Activated naive CD4-positive, alpha-beta T cell treated with anti-CD3 and anti-CD28 coated beads for 36 hours (primary cell): ENCODE data around the gene LONRF2. TPM values are rescaled to one million over a fixed set of nuclear protein-coding genes. Genes with fewer than 3 reads are reported as not detected.

Source experiments
- CTCF ChIA-PET: fragments of 350-600 bp; sonication (Branson Sonifier 250); formaldehyde crosslinking; loops from one replicate; lab custom pipeline; 2021; ENCODE audit warnings: antibody characterized with exemption; lab: Charles Lee
- DNase-seq: peaks from one replicate; pipeline ENCODE4 v3.0.0-alpha.2; 2020
- H3K27ac Mint-ChIP-seq: one replicate; pipeline ENCODE4 v1.8.0; 2021; ENCODE audit warnings: mild to moderate bottlenecking, mixed read lengths
- H3K27me3 Mint-ChIP-seq: one replicate; pipeline ENCODE4 v1.8.0; 2021; ENCODE audit warnings: low read depth, mixed read lengths
- H3K36me3 Mint-ChIP-seq: one replicate; pipeline ENCODE4 v1.8.0; 2021; ENCODE audit warnings: low read depth, mixed read lengths
- H3K4me1 Mint-ChIP-seq: one replicate; pipeline ENCODE4 v1.8.0; 2021; ENCODE audit warnings: low read depth, mixed read lengths
- H3K4me3 Mint-ChIP-seq: one replicate; pipeline ENCODE4 v1.8.0; 2021; ENCODE audit warnings: mild to moderate bottlenecking, moderate library complexity, mixed read lengths
- H3K9me3 Mint-ChIP-seq: one replicate; pipeline ENCODE4 v1.8.0; 2021; ENCODE audit warnings: mixed read lengths
- intact Hi-C: fragments of 100-400 bp; cut with micrococcal nuclease; formaldehyde crosslinking; loops from one replicate; pipeline ENCODE4 v1.15.1; 2023
- total RNA-seq, 2 experiments: library from RNA; stranded (reverse); gene quantifications; one replicate each; pipeline ENCODE4 v1.2.3, GENCODE V29; 2021

The LONRF2 gene
- total RNA-seq, 2 experiments from 2014 or later: not detected

DNA sequence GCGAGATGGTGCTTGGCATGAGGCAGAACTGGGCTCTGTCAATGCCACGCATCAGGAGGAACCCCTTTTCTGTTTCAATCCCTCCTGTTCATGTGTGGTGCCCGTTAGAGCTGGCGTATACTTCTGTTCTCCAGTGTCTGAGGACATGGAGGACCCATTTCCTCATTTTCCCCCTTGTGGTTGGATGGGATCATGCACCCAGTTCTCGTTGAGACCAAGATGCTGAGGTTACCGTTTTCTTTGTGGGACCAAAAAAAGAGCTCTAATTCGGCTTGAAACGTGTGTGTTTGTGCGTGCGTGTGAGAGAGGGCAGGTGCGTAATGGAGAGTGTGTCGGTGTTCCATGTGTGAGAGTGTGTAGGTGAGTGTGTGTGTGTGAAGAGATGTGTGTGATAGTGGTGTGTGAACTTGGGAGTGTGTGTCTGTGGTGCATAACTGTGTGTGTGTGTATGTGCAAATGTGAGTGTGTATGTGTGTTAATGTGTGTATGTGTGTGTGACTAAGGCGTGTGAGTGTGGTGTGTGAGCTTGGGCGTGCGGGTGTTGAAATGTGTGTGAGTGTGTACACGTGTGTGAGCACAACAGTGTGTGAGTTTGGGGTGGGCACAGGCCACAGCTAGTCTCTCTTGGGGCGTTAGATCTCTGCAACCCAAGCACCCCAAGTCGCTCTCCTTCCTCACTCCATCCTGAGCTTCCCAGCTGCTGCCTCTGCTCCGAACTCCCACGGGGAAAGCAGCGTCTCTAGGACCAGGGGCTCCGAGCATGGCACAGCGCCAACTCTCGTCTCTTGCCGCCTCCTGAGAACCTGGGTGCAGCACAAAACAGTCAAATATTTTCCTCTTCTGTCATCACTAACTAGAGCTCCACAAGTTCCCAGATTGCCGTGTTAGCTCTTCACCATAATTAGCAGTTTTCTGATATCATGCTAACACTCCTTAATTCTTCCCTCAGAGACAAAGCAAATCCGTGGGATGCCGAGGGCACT is 75.8 kb downstream of the LONRF2 start:
- Mint-ChIP-seq H3K27ac (no peak overlapping the region), H3K36me3 (no peaks in the 10 kb centered on the region), H3K4me1 (peaks cover 2% of the 10 kb centered on the region), H3K4me3 (no peak overlapping the region), H3K9me3 (no peaks in the 10 kb centered on the region), H3K27me3 (peaks cover 18% of the 10 kb centered on the region)
- DNase-seq: peak; percentile 42
- intact Hi-C loops: no loop called here
- CTCF ChIA-PET: interaction anchor here (0.9 to 3.3 kb wide), 7 partner anchors 14 to 687 kb away, joined by 3 to 31 read pairs (median 3); no protein-coding TSS in a partner anchor

DNA sequence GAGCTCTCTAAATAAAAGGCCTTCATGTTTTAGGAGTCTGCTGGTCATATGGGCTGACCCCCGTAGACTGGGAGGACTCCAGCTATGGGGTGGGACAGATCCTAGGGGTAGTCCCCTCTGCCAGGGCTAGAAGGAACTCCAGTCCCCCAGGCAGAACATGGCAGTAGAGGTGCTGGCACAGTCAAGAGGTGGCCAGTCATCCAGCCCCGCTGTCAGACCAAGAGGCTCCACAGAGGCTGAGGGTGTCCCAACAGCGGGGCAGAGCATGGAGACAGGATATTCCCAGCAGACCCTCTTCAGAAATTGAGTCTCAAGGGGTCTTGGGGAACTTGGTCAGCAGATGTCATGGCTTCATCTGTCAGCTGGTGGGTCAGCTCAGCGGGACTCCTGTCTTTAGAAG is 76.6 kb downstream of the LONRF2 start:
- no peak for DNase-seq
- peaks cover 2% of the 10 kb centered on the region for H3K4me1 Mint-ChIP-seq
- no peak overlapping the region for H3K27ac Mint-ChIP-seq
- H3K27me3 Mint-ChIP-seq: peaks cover 18% of the 10 kb centered on the region
- intact Hi-C loops: no loop called here
- no peaks in the 10 kb centered on the region for H3K9me3 Mint-ChIP-seq
- no peaks in the 10 kb centered on the region for H3K36me3 Mint-ChIP-seq
- H3K4me3 Mint-ChIP-seq: no peak overlapping the region
- CTCF ChIA-PET: interaction anchor here (0.8 to 3.3 kb wide), 7 partner anchors 17 to 686 kb away, joined by 3 to 31 read pairs (median 6); no protein-coding TSS in a partner anchor

DNA sequence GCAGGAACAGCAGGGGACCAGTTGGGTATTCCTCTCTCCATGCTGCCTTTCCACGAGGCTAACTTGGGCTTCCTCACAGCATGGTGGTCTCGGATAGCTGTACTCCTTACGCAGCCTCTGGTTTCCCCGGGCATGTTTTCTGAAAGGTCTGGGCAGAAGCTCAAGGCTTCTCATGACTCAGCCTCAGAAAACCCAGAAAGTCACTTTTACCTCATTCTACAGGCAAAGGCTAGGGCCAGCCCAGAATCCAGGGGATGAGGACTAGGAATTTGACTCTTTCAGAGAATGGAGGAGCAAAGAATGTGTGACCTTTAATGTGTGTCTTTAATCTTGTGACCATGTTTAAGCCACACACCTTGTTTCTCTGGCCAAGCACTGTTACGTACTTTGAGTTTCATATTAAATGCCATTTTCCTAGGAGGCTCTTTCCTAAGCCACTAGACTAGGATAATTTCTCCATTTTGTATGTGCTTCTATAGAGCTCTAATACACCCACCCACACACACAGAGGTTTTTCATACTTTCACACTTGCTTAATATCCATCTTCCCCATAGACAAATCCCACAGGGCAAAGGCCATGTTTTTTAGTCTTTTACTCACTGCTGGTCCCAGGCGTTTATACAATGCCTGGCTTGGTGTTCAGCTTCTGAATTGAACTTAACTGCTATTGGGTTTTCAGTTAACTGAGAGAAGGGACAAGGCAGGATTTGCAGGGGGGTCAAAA is 77.3 kb downstream of the LONRF2 start:
- CTCF ChIA-PET: interaction anchor here (0.6 to 3.3 kb wide), 8 partner anchors 17 to 685 kb away, joined by 3 to 31 read pairs (median 6); no protein-coding TSS in a partner anchor
- peaks cover 2% of the 10 kb centered on the region for H3K4me1 Mint-ChIP-seq
- no peaks in the 10 kb centered on the region for H3K9me3 Mint-ChIP-seq
- H3K27ac Mint-ChIP-seq: no peak overlapping the region
- H3K4me3 Mint-ChIP-seq: no peak overlapping the region
- H3K36me3 Mint-ChIP-seq: no peaks in the 10 kb centered on the region
- H3K27me3 Mint-ChIP-seq: peaks cover 18% of the 10 kb centered on the region
- intact Hi-C loops: no loop called here
- DNase-seq: no peak

DNA sequence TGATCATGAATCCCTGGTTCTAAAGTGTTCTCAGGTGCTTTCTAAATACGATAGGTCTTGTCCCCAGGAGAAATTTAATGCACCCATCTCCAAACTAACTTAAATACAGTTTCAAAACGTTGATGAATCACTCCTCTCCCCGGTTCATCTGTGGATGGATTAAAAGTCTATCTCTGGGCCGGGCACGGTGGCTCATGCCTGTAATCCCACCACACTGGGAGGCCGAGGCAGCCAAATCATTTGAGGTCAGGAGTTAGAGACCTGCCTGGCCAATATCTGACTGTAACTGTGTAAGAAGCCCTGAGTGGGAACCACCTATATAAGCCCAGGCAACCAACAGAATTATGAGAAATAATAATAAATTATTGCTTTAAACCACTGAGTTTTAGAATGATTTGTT is 78.7 kb downstream of the LONRF2 start:
- no peak for DNase-seq
- peaks cover 2% of the 10 kb centered on the region for H3K4me1 Mint-ChIP-seq
- H3K27me3 Mint-ChIP-seq: peaks cover 11% of the 10 kb centered on the region
- H3K27ac Mint-ChIP-seq: no peak overlapping the region
- no peak overlapping the region for H3K4me3 Mint-ChIP-seq
- H3K36me3 Mint-ChIP-seq: no peaks in the 10 kb centered on the region
- intact Hi-C loops: loop anchor here (1.0 kb wide), 2 partner anchors 424 to 684 kb away; no protein-coding TSS in a partner anchor
- CTCF ChIA-PET: interaction anchor here (0.7 kb wide), 1 partner anchor 11 kb away, joined by 3 read pairs; no protein-coding TSS in a partner anchor
- no peaks in the 10 kb centered on the region for H3K9me3 Mint-ChIP-seq

DNA sequence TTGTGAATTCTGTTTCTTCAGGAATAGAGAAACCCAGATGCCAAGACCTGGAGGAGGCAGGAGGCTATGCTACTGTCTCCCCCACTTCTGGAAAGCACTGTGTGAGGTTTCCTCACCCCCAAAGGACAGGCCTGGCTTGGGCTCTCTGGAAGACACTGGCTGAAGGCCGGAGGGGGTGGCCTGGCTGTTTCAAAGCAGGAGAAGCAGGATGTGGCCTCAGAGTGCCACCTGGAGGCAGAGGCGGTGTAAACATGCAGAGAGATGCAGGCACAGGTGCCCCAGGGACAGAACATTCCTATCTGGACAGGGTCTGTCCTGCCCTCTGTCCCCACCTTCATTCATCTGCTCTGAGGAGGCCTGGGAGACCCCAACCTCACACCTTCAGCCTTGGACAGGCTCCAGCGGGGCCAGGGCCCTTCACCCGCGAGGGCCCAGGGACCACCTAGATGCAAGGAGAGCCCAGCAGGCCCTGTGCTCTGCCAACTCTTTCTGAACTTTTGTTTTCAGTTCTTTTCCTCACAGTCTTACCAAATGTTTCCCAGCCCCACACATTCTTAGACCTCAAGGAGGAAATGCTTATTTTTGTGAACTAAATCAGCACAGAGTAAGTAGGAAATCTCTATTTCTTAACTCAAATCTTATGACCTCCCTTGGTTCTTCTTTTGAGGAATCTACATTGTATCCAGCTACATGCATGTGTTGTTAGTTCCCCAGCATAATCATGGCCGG is 79.2 kb downstream of the LONRF2 start:
- Mint-ChIP-seq H3K9me3 (no peaks in the 10 kb centered on the region), H3K4me3 (no peak overlapping the region), H3K36me3 (no peaks in the 10 kb centered on the region), H3K27ac (no peak overlapping the region), H3K27me3 (peaks cover 9% of the 10 kb centered on the region), H3K4me1 (peaks cover 2% of the 10 kb centered on the region)
- peak; percentile 75 for DNase-seq
- CTCF ChIA-PET: interaction anchor here (0.9 to 2.2 kb wide), 2 partner anchors 20 to 683 kb away, joined by 3 to 13 read pairs; no protein-coding TSS in a partner anchor
- intact Hi-C loops: loop anchor here (1.0 kb wide), 2 partner anchors 424 to 684 kb away; no protein-coding TSS in a partner anchor

DNA sequence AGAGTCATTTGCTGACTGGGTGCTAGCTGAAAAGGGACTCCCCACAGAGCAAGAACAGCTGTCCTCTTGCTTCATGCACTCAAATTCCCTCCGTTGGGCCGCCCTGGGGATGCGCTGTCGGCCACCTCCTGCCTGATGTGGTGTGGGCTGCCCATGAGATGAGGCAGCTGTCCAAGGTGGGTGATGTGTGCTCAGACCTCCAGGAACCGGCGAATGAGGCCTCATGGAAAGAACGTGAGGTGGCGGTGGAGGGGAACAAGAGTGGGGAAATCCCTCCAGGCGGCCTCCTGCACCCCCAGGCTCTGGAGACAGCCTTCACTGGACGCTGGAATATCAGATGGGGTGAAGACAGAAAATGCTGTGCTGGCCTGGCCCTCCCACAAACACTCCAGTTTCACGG is 79.8 kb downstream of the LONRF2 start:
- Mint-ChIP-seq H3K9me3 (no peaks in the 10 kb centered on the region), H3K27me3 (peaks cover 8% of the 10 kb centered on the region), H3K4me3 (no peak overlapping the region), H3K4me1 (peaks cover 2% of the 10 kb centered on the region), H3K36me3 (no peaks in the 10 kb centered on the region), H3K27ac (no peak overlapping the region)
- CTCF ChIA-PET: interaction anchor here (0.6 to 3.6 kb wide), 4 partner anchors 10 to 683 kb away, joined by 3 to 16 read pairs (median 8); no protein-coding TSS in a partner anchor
- DNase-seq: no peak
- intact Hi-C loops: no loop called here

DNA sequence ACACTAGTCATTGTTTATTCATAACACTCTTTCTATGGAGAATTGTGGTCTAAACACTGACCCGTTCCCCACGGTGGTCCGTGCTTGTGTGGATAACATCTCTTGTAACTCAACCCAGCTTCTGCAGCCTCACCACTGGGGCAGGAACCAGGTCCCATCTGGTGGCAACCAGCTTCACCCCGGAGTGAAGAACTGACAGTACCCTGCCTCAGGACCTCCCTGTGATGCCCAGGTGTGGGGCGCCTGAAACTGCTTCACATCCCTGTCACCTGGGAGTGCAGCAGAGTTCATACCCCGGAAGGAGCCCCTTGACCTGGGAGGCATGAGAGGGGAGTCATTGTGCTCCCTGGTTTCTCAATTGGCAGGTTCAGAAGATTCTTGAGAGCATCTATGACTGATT is 81.1 kb downstream of the LONRF2 start:
- Mint-ChIP-seq H3K4me3 (no peak overlapping the region), H3K27me3 (peaks cover 1% of the 10 kb centered on the region), H3K4me1 (peaks cover 1% of the 10 kb centered on the region), H3K36me3 (no peaks in the 10 kb centered on the region), H3K9me3 (no peaks in the 10 kb centered on the region), H3K27ac (no peak overlapping the region)
- CTCF ChIA-PET: interaction anchor here (0.6 to 3.6 kb wide), 6 partner anchors 20 to 683 kb away, joined by 3 to 16 read pairs (median 3); no protein-coding TSS in a partner anchor
- DNase-seq: no peak
- intact Hi-C loops: no loop called here

DNA sequence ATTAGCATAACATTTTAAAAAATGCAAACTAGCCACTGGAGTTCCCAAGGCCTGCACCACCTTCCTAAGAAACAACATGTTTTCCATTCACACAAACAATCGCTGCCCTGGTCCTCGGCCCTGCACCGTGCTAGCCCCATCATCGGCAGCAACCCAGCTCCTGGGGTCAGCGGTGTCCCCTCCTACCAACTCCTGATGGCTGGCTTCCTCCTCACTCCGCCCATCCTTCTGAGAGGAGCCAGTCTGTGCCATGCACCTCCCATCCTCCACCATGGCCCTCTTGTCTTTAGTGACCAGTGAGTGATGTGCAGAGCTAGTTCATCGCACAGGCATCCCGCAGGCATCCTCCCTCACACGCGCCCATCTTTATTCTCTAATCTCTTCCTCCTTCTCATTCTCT is 81.9 kb downstream of the LONRF2 start:
- peaks cover 6% of the 10 kb centered on the region for H3K4me1 Mint-ChIP-seq
- CTCF ChIA-PET: interaction anchor here (0.6 to 3.6 kb wide), 6 partner anchors 21 to 683 kb away, joined by 3 to 16 read pairs (median 4); no protein-coding TSS in a partner anchor
- no peak overlapping the region for H3K4me3 Mint-ChIP-seq
- DNase-seq: no peak
- H3K36me3 Mint-ChIP-seq: no peaks in the 10 kb centered on the region
- no peak overlapping the region for H3K27ac Mint-ChIP-seq
- no peaks in the 10 kb centered on the region for H3K27me3 Mint-ChIP-seq
- H3K9me3 Mint-ChIP-seq: no peaks in the 10 kb centered on the region
- intact Hi-C loops: no loop called here

DNA sequence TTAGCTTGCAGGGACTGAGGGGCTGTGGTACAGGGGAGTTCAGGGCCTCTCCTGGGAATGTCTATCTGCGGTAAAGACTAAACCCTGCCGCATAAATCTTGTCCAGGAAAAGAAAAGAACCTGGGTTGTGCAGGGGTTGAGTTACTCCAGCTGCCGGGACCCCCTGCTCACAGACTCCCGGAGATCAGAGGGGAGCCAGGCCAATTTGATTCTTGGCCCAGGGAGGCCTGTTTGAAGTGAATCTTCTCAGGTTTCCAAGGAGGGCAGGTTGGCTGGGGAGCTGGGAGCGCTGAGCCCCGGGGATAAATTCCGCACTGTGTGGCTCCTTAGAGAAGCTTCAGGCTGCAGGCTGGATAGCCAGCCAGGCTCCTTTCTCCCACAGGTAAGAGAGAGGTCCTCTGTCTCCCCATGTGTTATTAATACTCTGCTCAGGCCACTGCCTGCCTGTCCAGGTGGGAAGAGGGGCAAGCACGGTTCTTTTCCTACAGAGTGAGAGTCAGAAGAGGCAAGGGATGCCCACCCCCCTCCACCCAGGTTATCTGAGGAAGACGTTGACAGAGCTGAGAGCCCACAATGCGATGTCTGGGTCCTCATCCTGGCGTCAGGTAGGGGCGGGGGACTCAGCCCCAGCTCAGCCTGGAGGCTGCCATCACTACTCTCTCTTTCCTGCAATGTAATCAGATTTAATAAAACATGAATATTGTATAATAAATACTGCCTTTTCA is 82.7 kb downstream of the LONRF2 start:
- no peaks in the 10 kb centered on the region for H3K36me3 Mint-ChIP-seq
- DNase-seq: no peak
- H3K9me3 Mint-ChIP-seq: no peaks in the 10 kb centered on the region
- H3K27ac Mint-ChIP-seq: no peak overlapping the region
- H3K4me1 Mint-ChIP-seq: peaks cover 13% of the 10 kb centered on the region
- no peak overlapping the region for H3K4me3 Mint-ChIP-seq
- H3K27me3 Mint-ChIP-seq: no peaks in the 10 kb centered on the region
- CTCF ChIA-PET: interaction anchor here (1.3 to 3.6 kb wide), 2 partner anchors 420 to 680 kb away, joined by 4 to 16 read pairs; no protein-coding TSS in a partner anchor
- intact Hi-C loops: loop anchor here (5.0 kb wide), 1 partner anchor 127 kb away; no protein-coding TSS in a partner anchor

DNA sequence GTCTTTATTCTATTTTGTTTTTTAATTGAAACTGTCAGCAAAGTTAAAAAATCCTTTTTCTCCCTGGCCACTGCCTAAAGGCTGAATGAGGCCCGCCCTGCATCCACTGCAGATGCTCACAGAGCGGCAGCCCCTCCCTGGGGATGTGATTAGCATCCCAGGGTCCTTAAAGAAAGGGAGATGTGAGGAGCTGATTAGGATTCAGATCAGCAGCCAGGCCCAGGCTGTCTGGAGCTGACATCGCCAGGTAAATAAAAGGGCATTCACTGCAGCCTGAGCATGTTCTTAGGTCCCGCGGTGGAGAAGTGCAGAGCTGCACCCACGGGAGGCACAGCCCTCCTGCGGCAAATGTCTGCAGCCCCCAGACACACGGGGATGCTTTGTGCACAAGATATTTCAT is 83.8 kb downstream of the LONRF2 start:
- H3K27ac Mint-ChIP-seq: no peak overlapping the region
- DNase-seq: no peak
- H3K4me3 Mint-ChIP-seq: no peak overlapping the region
- peaks cover 18% of the 10 kb centered on the region for H3K4me1 Mint-ChIP-seq
- CTCF ChIA-PET: no interaction called here
- no peaks in the 10 kb centered on the region for H3K9me3 Mint-ChIP-seq
- no peaks in the 10 kb centered on the region for H3K27me3 Mint-ChIP-seq
- intact Hi-C loops: loop anchor here (5.0 kb wide), 1 partner anchor 126 kb away; no protein-coding TSS in a partner anchor
- no peaks in the 10 kb centered on the region for H3K36me3 Mint-ChIP-seq

DNA sequence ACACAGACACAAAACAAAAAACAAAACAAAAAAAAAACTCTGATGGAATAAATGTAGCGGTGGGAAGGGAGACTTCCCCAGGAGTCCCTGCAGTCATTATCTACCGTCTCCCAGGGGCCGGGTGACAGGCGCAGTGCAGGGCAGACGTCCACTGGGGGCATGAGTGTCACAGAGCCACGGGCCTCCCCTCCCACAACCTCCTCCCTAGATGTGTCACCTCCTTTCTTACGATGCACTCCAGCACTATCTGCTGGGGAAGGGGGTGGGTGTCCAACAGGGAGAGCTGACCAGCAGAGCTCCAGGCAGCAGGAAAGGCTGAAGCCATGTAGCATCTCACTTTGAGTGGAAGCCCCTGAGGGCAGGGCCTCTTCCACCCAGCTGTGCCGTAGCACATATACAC is 84.5 kb downstream of the LONRF2 start:
- Mint-ChIP-seq H3K4me1 (peaks cover 18% of the 10 kb centered on the region), H3K27me3 (no peaks in the 10 kb centered on the region), H3K9me3 (no peaks in the 10 kb centered on the region), H3K27ac (no peak overlapping the region), H3K36me3 (no peaks in the 10 kb centered on the region), H3K4me3 (no peak overlapping the region)
- CTCF ChIA-PET: no interaction called here
- no peak for DNase-seq
- intact Hi-C loops: loop anchor here (5.0 kb wide), 1 partner anchor 125 kb away; no protein-coding TSS in a partner anchor
